BLaER1 treated with 17β-estradiol and CSF1 and Interleukin-3, amounts not matched to agents 10 nM and 100 nM (cell line): ENCODE data around the gene GPX7.
A peak's percentile ranks its signal among the peaks of the same experiment; 100 is the strongest.

Experiments used
- H3K27ac ChIP-seq, 11 experiments: shearing (Covaris generic); formaldehyde crosslinking; 2 replicates each; pipeline ENCODE4 v1.8.1; 2022
- H3K27me3 ChIP-seq, 11 experiments: shearing (Covaris generic); formaldehyde crosslinking; 2 replicates each; pipeline ENCODE4 v1.8.1; 2022
- H3K36me3 ChIP-seq, 11 experiments: shearing (Covaris generic); formaldehyde crosslinking; 2 replicates each; pipeline ENCODE4 v1.8.1; 2022
- H3K4me1 ChIP-seq, 10 experiments: shearing (Covaris generic); formaldehyde crosslinking; 2 replicates each; pipeline ENCODE4 v1.8.1; 2022
- H3K4me2 ChIP-seq, 11 experiments: shearing (Covaris generic); formaldehyde crosslinking; 2 replicates each; pipeline ENCODE4 v1.8.1; 2022
- H3K4me3 ChIP-seq, 10 experiments: shearing (Covaris generic); formaldehyde crosslinking; 2 replicates each; pipeline ENCODE4 v1.8.1; 2022
- H3K9ac ChIP-seq, 11 experiments: shearing (Covaris generic); formaldehyde crosslinking; 2 replicates each; pipeline ENCODE4 v1.8.1; 2022
- H3K9me3 ChIP-seq, 11 experiments: shearing (Covaris generic); formaldehyde crosslinking; replicated peaks in 1 of 11; 2 replicates each; pipeline ENCODE4 v1.8.1; 2022
- H4K20me1 ChIP-seq, 11 experiments: shearing (Covaris generic); formaldehyde crosslinking; 2 replicates each; pipeline ENCODE4 v1.8.1; 2022
- Cebpa-rat ChIP-seq, 11 experiments: shearing (Covaris generic); IDR thresholded peaks; 2 replicates each; pipeline ENCODE4 v1.8.1; 2022

Gene GPX7

GRCh38 chr1:52579415-52579814 lies 22.8 kb upstream of the GPX7 start:
- Histone ChIP-seq H3K27ac (no peak overlapping the region), H3K4me2 (no peak overlapping the region)

GRCh38 chr1:52580283-52580682 lies 21.9 kb upstream of the GPX7 start:
- no peak overlapping the region for H3K4me2 ChIP-seq
- TF ChIP-seq Cebpa-rat (IDR thresholded peaks at IDR 0.05), result peak in 7 of 11 experiments; percentile 16 to 73 (median 31); a peak in 5 of 22 replicates
- H3K9ac ChIP-seq, result no peak overlapping the region
- H4K20me1 ChIP-seq, result no peaks in the 10 kb centered on the region
- 0 out of 20 replicates have a peak, but pooled peaks cover 0 to 5% (median 0%) of the 10 kb centered on the region in 10 experiments for H3K4me1 ChIP-seq
- no peak overlapping the region for H3K4me3 ChIP-seq
- H3K27me3 ChIP-seq, result no peaks in the 10 kb centered on the region
- H3K9me3 ChIP-seq, result peaks cover 0 to 6% (median 0%) of the 10 kb centered on the region in 11 experiments; a peak in 1 of 22 replicates
- no peak overlapping the region for H3K27ac ChIP-seq
- no peaks in the 10 kb centered on the region for H3K36me3 ChIP-seq

More at GRCh38 chr1:52579415-52579814, 22.8 kb upstream of the GPX7 start:
- no peak for TF ChIP-seq Cebpa-rat (IDR thresholded peaks at IDR 0.05)
- H3K9ac ChIP-seq, result no peak overlapping the region
- H4K20me1 ChIP-seq, result no peaks in the 10 kb centered on the region
- H3K9me3 ChIP-seq, result peaks cover 0 to 6% (median 0%) of the 10 kb centered on the region in 11 experiments; a peak in 1 of 22 replicates
- no peaks in the 10 kb centered on the region for H3K27me3 ChIP-seq
- H3K4me1 ChIP-seq, result 0 out of 20 replicates have a peak, but pooled peaks cover 0 to 5% (median 0%) of the 10 kb centered on the region in 10 experiments
- H3K4me3 ChIP-seq, result no peak overlapping the region
- H3K36me3 ChIP-seq, result no peaks in the 10 kb centered on the region

GRCh38 chr1:52582116-52582696 lies 20.0 kb upstream of the GPX7 start:
- Histone ChIP-seq H3K4me1 (peaks cover 0 to 22% (median 14%) of the 10 kb centered on the region in 10 experiments; a peak in 17 of 20 replicates), H3K27ac (no peak overlapping the region), H3K9ac (no peak overlapping the region), H3K36me3 (no peaks in the 10 kb centered on the region), H3K9me3 (peaks cover 0 to 6% (median 0%) of the 10 kb centered on the region in 11 experiments; a peak in 1 of 22 replicates), H4K20me1 (no peaks in the 10 kb centered on the region), H3K4me2 (no peak overlapping the region), H3K27me3 (no peaks in the 10 kb centered on the region), H3K4me3 (no peak overlapping the region)
- no peak for TF ChIP-seq Cebpa-rat (IDR thresholded peaks at IDR 0.05)

- Histone ChIP-seq H3K4me3 (no peak overlapping the region), H3K27me3 (no peaks in the 10 kb centered on the region), H3K9ac (no peak overlapping the region), H4K20me1 (no peaks in the 10 kb centered on the region), H3K9me3 (no peaks in the 10 kb centered on the region), H3K27ac (no peak overlapping the region), H3K4me2 (peak overlapping the region in 7 of 11 experiments; percentile 24 to 62 (median 44); a peak in 8 of 22 replicates), H3K4me1 (peaks cover 13 to 31% (median 22%) of the 10 kb centered on the region in 10 experiments), H3K36me3 (no peaks in the 10 kb centered on the region)
- no peak for TF ChIP-seq Cebpa-rat (IDR thresholded peaks at IDR 0.05)
Observed at GRCh38 chr1:52585474-52585873, 16.7 kb upstream of the GPX7 start.

GRCh38 chr1:52588027-52588426 lies 14.1 kb upstream of the GPX7 start:
- Histone ChIP-seq H3K4me3 (no peak overlapping the region), H3K27ac (no peak overlapping the region), H3K4me1 (peaks cover 17 to 34% (median 26%) of the 10 kb centered on the region in 10 experiments), H3K4me2 (peak overlapping the region in 7 of 11 experiments; percentile 20 to 60 (median 37); a peak in 12 of 22 replicates), H3K36me3 (no peaks in the 10 kb centered on the region), H4K20me1 (no peaks in the 10 kb centered on the region), H3K27me3 (no peaks in the 10 kb centered on the region), H3K9me3 (no peaks in the 10 kb centered on the region), H3K9ac (no peak overlapping the region)
- no peak for TF ChIP-seq Cebpa-rat (IDR thresholded peaks at IDR 0.05)

GRCh38 chr1:52588535-52588934 lies 13.6 kb upstream of the GPX7 start:
- Histone ChIP-seq H3K9me3 (no peaks in the 10 kb centered on the region), H3K27ac (no peak overlapping the region)

GRCh38 chr1:52590266-52590665 lies 11.9 kb upstream of the GPX7 start:
- Histone ChIP-seq H3K9ac (no peak overlapping the region), H3K4me2 (no peak overlapping the region), H3K4me3 (no peak overlapping the region), H3K27ac (no peak overlapping the region), H3K4me1 (peaks cover 17 to 40% (median 30%) of the 10 kb centered on the region in 10 experiments), H3K27me3 (no peaks in the 10 kb centered on the region), H4K20me1 (no peaks in the 10 kb centered on the region), H3K9me3 (no peaks in the 10 kb centered on the region), H3K36me3 (no peaks in the 10 kb centered on the region)
- TF ChIP-seq Cebpa-rat (IDR thresholded peaks at IDR 0.05), result no peak

More at GRCh38 chr1:52588535-52588934, 13.6 kb upstream of the GPX7 start:
- Histone ChIP-seq H4K20me1 (no peaks in the 10 kb centered on the region), H3K4me3 (no peak overlapping the region), H3K4me1 (peaks cover 17 to 37% (median 29%) of the 10 kb centered on the region in 10 experiments), H3K27me3 (no peaks in the 10 kb centered on the region), H3K4me2 (peak overlapping the region in 7 of 11 experiments; percentile 20 to 60 (median 37); a peak in 12 of 22 replicates), H3K36me3 (no peaks in the 10 kb centered on the region), H3K9ac (no peak overlapping the region)
- TF ChIP-seq Cebpa-rat (IDR thresholded peaks at IDR 0.05), result no peak

GRCh38 chr1:52592637-52593323 lies 9.4 kb upstream of the GPX7 start:
- Histone ChIP-seq H4K20me1 (no peaks in the 10 kb centered on the region), H3K9ac (no peak overlapping the region), H3K4me3 (no peak overlapping the region), H3K27ac (no peak overlapping the region), H3K4me2 (peak overlapping the region in 4 of 11 experiments; percentile 16 to 35 (median 26); a peak in 5 of 22 replicates), H3K9me3 (no peaks in the 10 kb centered on the region), H3K36me3 (no peaks in the 10 kb centered on the region), H3K27me3 (no peaks in the 10 kb centered on the region), H3K4me1 (peaks cover 10 to 21% (median 13%) of the 10 kb centered on the region in 10 experiments; a peak in 16 of 20 replicates)
- no peak for TF ChIP-seq Cebpa-rat (IDR thresholded peaks at IDR 0.05)

GRCh38 chr1:52593495-52593894 lies 8.7 kb upstream of the GPX7 start:
- Histone ChIP-seq H3K27ac (no peak overlapping the region), H3K4me1 (peaks cover 5 to 15% (median 10%) of the 10 kb centered on the region in 10 experiments; a peak in 15 of 20 replicates), H3K4me3 (no peak overlapping the region), H3K9ac (no peak overlapping the region), H3K9me3 (peaks cover 0 to under 1% (median 0%) of the 10 kb centered on the region in 11 experiments; a peak in 1 of 22 replicates), H3K4me2 (0 out of 22 replicates have a peak overlapping the region, but pooled peaks of 1 of the 11 experiments have one; percentile 35), H3K36me3 (no peaks in the 10 kb centered on the region), H3K27me3 (no peaks in the 10 kb centered on the region), H4K20me1 (no peaks in the 10 kb centered on the region)
- TF ChIP-seq Cebpa-rat (IDR thresholded peaks at IDR 0.05), result no peak
